ENCODE results near the gene CSF1R. TPM values are rescaled to one million over a fixed set of nuclear protein-coding genes. Genes with fewer than 3 reads are reported as not detected.

Gene CSF1R
- total RNA-seq, 1 donor from 2014 or later, result not detected

- DNase-seq, result no peak
- Mint-ChIP-seq H3K27me3 (ENCODE audit: unreplicated experiment) (peaks cover 1% of the 10 kb centered on the region), H3K36me3 (ENCODE audit: unreplicated experiment) (peaks cover 4% of the 10 kb centered on the region), H3K9me3 (ENCODE audit: unreplicated experiment) (no peaks in the 10 kb centered on the region), H3K27ac (ENCODE audit: unreplicated experiment) (no peak overlapping the region), H3K4me3 (ENCODE audit: unreplicated experiment) (no peak overlapping the region), H3K4me1 (ENCODE audit: low read depth, unreplicated experiment) (no peaks in the 10 kb centered on the region)
- no peak for TF ChIP-seq CTCF (IDR thresholded peaks at IDR 0.05; ENCODE audit: partially characterized antibody, unreplicated experiment)
Observed at GRCh38 chr5:150073677-150074076, 12.7 kb downstream of the CSF1R start.

GRCh38 chr5:150073086-150073625 lies 13.2 kb downstream of the CSF1R start:
- Mint-ChIP-seq H3K9me3 (ENCODE audit: unreplicated experiment) (no peaks in the 10 kb centered on the region), H3K27me3 (ENCODE audit: unreplicated experiment) (no peaks in the 10 kb centered on the region), H3K4me3 (ENCODE audit: unreplicated experiment) (no peak overlapping the region), H3K27ac (ENCODE audit: unreplicated experiment) (no peak overlapping the region), H3K36me3 (ENCODE audit: unreplicated experiment) (peaks cover 4% of the 10 kb centered on the region), H3K4me1 (ENCODE audit: low read depth, unreplicated experiment) (no peaks in the 10 kb centered on the region)
- no peak for DNase-seq
- TF ChIP-seq CTCF (IDR thresholded peaks at IDR 0.05; ENCODE audit: partially characterized antibody, unreplicated experiment), result no peak

GRCh38 chr5:150070821-150071220 lies 15.5 kb downstream of the CSF1R start:
- Mint-ChIP-seq H3K9me3 (ENCODE audit: unreplicated experiment) (no peaks in the 10 kb centered on the region), H3K4me3 (ENCODE audit: unreplicated experiment) (no peak overlapping the region), H3K27me3 (ENCODE audit: unreplicated experiment) (no peaks in the 10 kb centered on the region), H3K36me3 (ENCODE audit: unreplicated experiment) (peaks cover 4% of the 10 kb centered on the region), H3K27ac (ENCODE audit: unreplicated experiment) (no peak overlapping the region), H3K4me1 (ENCODE audit: low read depth, unreplicated experiment) (no peaks in the 10 kb centered on the region)
- no peak for TF ChIP-seq CTCF (IDR thresholded peaks at IDR 0.05; ENCODE audit: partially characterized antibody, unreplicated experiment)
- DNase-seq, result no peak

GRCh38 chr5:150069672-150070627 lies 16.4 kb downstream of the CSF1R start:
- no peak for DNase-seq
- no peak for TF ChIP-seq CTCF (IDR thresholded peaks at IDR 0.05; ENCODE audit: partially characterized antibody, unreplicated experiment)
- no peak overlapping the region for H3K27ac Mint-ChIP-seq (ENCODE audit: unreplicated experiment)
- no peaks in the 10 kb centered on the region for H3K4me1 Mint-ChIP-seq (ENCODE audit: low read depth, unreplicated experiment)
- H3K27me3 Mint-ChIP-seq (ENCODE audit: unreplicated experiment), result no peaks in the 10 kb centered on the region
- H3K36me3 Mint-ChIP-seq (ENCODE audit: unreplicated experiment), result peaks cover 4% of the 10 kb centered on the region
- no peaks in the 10 kb centered on the region for H3K9me3 Mint-ChIP-seq (ENCODE audit: unreplicated experiment)
- no peak overlapping the region for H3K4me3 Mint-ChIP-seq (ENCODE audit: unreplicated experiment)
